HG03095 (cell line): Measurements from ENCODE around the gene TMEM43.

Source experiments
- ATAC-seq: cut with Tn5 transposase; IDR thresholded peaks from one replicate; pipeline ENCODE4 v1.9.1; 2021; ENCODE audit warnings: moderate library complexity; ENCODE audit not compliant: unreplicated experiment

Gene TMEM43

DNA sequence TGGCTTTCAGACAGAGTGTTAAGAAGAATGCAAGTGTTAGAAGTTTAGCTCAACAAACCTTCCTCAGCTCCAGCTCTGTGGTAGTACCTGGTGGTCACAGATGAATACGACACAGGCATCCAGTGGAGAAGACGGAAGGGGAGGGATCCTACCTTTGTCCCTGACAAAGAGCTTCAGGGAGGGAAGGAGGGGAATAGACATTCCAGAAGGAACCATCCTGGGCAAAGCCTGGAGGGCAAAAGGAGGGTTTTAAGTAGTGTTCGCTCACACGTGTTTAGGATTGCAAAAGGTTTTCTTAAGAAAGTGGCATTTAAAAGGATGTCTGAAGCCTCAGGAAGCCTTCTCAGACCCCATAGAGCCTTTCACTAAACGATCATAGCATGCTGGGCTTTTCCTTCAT lies 3.0 kb upstream of the TMEM43 start:
- no peak for ATAC-seq

DNA sequence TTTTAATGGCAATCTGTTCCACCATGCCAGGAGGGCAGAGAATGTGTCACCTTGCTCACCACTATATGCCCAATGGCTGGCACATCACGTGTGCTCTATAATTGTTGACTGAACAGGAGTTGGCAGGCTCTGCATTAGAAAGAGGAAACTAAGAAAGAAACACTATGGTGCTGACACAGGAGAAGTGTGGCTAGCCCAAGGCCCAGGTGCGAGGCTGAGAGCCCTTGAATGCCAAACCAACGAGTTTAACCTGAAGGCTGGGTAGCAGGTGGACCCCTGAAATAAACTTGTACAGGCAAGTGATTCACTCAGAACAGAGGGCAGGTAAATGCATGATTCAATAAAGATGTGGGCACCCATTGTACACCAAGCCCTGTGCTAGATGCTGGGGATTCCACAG lies 2.6 kb upstream of the TMEM43 start:
- ATAC-seq: no peak

DNA sequence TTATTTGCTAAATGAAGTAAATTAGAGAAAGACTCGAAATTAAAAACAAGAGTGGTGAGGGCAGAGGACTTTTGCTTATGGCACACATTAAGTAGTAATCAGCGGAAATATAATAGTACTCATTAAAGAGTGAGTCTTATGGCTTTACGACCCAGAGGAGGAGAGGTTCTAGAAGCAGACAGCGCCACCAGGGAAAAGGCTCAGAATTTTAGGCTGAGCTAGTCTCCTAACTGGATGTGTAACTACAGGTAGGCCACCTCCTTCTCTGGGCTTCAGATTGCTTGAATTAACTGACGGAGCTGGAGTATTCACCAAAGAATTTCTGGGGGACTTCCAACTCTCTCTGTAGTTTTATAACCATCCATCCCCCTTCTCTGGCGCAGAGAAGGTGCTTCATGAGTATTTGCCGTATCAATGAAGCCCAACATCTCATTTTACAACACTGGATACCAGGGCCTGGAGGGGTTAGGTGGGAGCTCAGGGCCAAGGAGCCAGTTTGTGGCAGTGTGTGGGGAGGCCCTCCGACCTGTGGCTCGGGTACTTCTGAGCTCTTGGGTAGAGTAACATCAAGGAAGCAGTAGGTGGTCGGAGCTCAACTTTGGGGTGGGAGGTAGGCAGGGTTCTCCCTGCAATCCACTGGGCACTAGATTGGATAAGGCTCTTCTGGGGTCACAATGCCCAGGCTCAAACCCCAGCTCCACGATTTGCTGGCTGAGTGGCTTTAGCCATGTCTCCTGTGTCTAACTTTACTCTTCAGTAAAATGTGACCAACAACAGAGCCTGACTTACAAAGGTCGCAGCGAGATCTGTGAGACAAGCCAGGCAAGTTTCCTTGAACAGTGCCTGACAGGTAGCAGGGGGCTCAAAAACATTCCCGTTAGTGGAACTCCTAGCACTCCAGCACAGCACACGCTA lies 1.3 kb upstream of the TMEM43 start:
- no peak for ATAC-seq

DNA sequence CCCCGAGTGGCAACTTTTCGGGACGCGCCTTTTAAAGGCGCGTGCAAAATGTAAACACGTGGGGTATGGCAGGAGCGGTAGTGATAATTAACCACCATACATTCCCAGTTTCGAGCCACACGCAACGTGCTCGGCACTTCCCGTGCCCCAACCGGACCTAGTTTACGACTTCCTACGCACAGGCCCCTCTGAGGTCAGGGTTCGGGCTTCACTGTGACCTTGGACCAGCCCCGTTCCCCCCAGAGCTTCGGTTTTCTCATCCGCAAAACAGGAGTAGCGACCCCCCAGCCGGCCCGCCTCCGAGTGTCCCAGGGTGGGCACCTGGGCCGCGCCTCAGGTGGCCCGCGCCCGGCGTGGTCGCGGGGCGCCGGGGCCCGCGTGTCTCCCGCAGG lies 633 bp upstream of the TMEM43 start:
- ATAC-seq: peak; percentile 34

DNA sequence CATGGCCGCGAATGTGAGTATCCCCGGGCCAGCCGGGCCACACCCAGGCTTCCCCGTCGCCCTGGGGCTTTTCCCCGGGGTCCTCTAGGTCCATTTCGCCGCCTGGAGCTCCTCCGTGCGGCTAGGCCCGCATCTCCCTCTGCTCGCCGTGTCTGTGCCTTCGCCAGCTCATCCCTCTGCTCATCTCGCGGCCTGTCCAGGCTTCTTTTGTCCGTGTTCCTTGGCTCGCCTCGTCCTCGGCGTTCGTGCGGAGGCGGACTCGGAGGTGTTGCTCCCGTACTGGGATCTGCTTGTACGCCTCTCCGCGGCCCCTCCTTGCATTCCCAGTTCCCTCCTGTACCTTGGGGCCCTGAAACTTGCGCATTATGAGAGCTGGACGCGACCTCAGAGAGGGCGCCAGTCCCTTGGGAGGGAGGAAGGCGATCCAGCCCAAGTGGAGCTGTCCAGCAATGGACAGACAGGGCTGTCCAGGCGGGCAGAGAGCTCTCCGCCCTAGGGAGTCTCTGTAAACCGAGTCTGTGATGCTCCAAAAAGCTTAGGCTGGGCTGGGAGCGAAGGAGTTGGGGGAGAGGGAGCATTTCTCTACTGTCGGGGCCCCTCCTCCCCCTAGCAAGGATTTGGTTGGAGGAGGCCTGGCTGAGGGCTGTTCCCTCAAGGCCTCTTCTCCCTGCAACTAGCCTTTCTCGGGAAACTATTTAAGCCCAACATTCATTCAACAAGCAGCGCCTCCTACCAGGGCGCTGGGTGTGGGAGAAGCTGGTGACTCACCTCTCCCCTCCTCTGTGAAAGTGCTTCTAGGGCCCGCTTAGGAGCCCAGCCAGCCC lies 553 bp downstream of the TMEM43 start:
- ATAC-seq: peak; percentile 34

DNA sequence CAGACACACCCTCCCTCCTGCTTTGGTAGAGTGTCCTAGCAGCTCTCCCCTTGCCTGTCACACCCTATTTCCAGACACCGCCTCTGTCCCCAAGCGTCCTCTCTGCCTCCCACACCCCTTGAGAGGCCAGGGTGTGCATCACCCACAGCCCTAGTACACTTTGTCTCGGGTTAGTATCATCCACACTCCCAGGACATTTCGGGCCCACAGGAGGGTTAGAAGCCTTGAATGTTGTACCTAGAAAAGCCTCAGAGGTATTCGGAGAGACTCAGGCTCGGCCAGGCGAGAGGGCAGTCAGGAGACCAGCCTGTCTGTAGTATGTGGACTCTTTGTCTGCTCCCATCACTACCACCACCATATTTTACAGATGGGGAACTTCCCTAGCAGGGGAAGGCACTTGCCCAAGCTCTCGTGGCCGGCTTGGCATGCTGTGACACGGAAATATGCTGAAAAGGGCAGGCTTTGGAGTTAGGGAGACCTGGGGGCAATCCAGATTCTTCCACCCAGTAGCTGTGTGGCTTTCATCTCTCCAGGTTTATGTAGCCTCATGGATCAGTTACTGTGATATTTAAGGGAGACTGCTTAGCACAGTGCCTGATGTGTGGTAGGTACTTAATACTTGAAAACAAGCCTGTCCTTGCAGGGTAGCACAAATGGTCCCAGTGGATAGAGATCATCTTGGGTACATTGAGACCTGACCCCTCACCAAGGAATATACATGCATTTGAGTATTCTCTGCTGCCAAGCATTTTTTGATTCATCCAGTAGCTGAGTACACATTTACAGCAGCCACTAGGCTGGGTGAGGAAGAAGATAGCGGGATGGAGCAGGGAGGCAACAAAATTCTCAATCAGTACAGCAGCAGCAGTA lies 1.4 kb downstream of the TMEM43 start:
- ATAC-seq: no peak

DNA sequence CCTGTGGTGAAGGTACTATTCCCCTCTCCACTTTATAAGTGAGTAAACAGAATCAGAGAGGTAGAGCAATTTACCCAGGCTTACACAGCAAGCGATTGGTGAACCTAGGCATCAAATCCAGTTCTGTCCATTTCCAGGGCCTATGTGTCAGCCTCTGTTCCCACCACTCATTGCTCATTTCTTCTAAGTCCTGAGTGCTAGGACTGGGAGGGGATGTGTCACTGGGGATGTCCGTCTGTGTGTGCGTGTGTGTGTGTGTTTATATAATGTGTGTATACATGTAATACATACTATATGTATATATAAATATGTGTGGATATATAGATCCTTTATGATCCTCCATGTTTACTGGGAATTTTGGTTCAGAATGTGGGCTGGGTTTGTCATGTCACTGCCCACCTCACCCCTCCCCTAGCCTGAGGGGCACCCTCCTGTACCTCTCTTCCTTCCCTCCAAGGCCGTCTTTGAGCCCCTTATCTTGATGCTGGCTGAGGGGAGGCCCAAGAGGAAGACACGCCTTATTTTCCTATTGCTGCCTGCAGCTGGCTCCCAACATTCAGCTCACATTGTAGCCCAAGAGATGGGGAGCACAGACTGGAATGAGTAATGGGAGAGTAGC lies 2.1 kb downstream of the TMEM43 start:
- no peak for ATAC-seq

DNA sequence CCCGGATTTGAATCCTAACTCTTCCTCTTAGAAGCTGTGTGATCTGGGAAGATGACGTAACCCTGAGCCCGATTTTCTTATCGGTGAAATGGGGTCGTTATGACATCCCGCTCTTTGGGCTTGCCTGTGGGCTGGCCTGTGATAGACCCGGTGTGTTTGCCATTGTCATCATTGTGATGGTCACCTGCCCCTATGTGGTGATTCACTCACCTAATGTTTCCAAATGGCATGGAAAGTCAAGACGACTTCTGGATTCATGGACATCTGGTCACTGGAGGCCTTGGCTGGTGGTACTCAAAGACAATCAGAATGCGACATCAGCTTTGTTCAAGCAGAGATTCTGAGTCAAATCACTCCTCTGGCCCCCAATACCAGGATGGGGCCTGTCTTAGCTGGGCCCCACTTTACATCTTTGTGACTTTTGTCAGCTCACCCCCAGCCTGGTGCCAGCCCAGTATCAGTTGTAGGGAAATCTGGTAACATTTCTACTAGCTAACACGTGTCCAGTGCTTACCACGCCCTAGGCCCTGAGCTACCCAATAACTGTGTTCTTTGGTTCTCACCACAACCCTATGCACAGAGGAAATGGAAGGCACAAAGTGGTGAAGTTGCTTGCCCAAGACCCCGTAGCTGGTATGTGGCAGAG lies 2.8 kb downstream of the TMEM43 start:
- no peak for ATAC-seq

DNA sequence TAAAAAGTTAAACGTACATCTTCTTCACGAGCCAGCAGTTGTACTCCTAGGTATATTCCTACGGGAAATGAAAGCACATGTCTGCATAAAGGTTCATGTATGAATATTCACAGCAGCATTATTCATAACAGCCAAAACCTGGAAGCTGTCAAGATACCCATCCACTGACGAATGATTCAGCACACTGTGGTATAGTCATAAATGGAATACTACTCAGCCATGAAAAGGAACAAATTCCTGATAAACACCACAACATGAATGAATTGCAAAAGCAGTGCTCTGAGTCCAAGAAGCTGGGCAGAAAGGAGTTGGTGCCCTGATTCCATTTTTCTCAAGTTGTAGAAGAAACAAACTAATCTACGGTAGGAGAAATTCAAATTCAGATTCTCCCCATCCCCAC lies 3.9 kb downstream of the TMEM43 start:
- ATAC-seq: no peak

DNA sequence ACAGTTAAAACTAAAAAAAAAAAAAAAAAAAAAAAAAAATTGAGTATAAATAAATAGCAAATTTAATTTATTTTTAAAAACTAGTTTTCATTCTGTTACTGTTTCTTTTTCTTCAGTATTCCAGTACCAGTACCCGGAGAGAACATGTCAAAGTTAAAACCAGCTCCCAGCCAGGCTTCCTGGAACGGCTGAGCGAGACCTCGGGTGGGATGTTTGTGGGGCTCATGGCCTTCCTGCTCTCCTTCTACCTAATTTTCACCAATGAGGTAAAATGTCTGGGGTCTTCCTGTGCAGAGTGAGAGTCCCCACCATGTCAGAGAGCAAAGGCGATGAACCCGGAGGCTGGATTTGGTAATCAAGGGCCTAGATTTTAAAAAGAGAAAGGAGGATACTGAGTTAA lies 4.4 kb downstream of the TMEM43 start:
- ATAC-seq: no peak

DNA sequence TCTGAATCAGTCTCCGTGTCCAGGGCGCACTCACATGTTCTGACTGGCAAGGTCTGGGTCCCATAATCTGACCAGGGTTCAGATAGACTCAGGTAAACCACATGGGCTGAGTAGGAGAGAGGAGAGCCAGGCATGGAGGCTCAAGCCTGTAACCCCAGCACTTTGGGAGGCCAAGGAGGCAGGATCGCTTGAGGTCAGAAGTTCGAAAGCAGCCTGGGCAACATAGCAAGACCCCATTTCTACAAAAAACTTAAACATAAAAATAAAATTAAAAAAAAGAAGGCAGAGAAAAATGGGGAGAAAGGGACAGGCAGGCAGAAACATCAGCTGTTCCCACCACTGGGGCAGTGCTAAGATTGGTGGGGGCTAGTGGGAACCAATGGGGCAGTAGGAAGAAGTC lies 5.4 kb downstream of the TMEM43 start:
- ATAC-seq: no peak

DNA sequence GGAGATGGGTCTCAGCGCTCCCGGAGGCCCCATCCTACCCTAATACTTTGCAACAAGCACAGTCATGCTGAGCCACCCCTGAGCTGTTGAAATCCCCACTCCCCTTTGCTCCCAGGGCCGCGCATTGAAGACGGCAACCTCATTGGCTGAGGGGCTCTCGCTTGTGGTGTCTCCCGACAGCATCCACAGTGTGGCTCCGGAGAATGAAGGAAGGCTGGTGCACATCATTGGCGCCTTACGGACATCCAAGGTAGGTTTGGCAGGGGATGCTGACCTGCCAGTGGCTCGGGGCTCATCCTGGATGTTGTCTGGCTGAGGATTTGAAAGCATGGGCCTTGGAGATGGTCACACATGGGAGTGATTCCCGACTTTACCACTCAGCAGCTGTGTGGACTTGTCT lies 5.9 kb downstream of the TMEM43 start:
- ATAC-seq: no peak

DNA sequence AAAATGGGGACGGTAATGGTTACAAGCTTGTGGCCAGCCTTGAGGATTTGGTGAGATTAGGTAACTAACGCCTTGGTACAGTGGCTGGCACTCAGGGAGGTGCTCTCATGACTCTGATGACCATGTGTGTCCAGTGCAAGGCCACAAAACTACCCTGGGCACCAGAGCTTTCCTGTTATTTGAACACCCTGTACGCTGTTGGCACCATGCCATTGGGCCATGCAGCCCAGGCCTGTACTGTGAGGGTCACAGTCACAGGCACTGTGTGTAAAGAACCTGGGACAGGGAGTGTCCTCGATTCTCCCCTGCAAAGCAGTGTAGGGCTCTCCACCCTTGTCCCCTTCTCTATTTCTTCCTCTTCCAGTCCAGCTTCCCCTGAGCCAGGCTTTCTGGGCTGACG lies 6.3 kb downstream of the TMEM43 start:
- ATAC-seq: no peak

DNA sequence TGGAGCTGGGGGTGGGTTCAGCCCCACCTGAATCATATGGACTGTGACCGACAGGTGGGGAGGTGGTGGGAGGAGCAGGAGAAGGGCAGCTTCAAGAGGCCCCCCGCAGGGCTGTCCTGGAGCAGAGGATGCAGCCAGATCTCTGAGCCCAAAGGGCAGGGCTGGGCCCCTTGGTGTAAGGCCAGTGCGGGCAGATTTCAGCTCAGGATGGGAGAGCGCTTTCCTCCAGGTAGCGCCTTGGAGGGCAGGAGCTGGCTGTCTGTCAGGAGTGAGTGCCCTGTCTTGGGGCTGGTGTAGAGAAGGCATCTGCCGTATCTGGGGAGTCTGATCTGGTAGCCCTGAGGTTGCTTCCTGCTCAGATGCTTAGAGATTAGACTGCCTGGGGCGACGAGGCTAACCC lies 7.3 kb downstream of the TMEM43 start:
- no peak for ATAC-seq

DNA sequence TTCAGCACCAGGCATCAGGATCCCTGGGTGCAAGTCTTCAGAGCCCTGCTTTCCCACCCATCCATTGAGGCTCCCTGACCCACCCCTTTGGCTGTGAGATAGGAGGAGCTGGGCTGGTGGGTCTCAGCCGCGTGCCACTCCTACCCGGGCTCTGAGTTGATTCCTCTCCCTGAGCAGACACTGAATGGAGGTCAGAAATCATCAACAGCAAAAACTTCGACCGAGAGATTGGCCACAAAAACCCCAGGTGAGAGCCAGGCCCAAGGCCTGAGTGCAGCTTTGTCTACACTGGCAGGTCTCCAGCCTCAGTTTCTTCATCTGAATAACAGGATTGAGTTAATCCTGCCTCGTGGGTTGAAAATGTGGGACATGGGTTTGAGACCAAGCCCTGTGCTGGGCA lies 7.8 kb downstream of the TMEM43 start:
- no peak for ATAC-seq

DNA sequence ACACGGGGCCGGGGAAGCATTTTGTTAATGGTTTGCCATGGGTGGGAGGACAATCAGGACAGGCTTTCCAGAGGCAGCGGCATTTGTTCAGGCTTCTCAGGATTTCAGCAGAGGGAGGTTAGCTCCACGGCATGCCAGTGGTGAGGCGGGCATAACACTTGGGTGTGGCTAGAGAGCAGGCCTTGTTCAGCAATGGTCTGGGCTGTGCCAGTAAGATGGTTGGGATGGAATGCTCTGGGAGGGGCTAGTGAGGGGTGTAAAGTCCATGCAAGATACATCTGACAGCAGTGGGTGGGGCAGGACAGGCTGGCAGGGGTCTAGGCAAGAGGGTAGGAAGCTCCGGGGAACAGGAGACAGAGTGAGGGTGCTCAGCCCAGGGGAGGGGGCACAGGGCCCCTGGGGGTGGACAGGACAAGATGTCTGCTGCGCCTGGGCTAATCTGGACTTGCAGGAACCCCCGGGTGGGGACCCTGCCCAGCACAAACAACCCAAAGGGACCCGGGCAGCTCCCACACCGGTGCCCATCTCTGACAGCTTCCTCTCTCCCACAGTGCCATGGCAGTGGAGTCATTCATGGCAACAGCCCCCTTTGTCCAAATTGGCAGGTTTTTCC lies 8.4 kb downstream of the TMEM43 start:
- no peak for ATAC-seq

DNA sequence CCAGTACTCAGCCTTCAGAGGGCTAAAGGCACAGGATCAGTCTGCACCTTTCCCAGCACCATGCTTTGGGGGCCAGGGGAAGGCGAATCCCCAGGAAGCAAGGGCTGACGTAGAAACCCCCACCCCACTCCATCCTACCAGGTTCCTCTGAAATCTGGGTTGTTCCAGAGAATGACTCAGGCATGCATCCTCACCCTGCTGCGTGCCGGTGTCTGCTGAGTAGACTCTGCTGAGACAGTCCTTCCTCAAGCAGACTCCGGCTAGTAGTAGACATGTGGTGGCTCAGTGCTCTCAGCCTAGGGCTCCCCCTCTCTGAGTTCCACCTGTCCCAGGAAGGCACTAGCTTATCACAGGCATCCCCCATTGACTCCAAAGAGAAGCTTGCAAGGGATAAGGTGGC lies 9.0 kb downstream of the TMEM43 start:
- ATAC-seq: no peak

DNA sequence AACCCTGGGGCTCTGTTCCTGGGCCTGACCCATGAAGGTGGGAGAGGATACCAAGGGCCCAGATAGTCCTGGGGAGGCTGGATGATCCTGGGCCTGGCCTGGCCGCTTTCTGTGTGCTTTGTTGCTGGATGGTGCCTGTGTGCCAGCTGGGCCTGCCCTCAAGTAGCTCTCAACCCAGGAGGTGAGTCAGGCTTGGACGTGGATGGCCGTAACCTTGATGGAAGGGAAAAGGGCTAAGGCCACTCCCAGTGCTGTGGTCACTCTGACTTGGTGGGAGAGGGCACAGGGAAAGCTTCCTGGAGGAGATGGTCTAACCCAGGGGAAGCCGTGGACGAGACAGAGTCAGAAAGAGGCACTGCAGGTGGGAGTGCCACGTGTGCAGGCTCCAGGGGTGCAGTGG lies 9.4 kb downstream of the TMEM43 start:
- no peak for ATAC-seq

DNA sequence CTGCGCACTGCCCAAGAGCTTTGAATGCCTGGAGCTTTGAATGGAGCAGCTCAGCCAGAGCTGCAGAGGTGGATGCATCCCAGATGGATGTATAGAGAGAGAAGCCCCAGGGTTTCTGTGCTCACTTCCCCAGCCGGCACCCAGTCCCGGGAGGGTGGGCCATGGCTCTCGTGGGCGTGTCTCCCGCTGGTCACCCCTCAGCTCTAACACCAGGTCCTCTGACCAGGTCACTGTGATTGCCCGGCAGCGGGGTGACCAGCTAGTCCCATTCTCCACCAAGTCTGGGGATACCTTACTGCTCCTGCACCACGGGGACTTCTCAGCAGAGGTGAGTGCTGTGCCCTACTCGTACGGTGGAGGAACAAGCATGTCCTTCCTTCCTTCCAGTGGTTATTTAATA lies 10.7 kb downstream of the TMEM43 start:
- ATAC-seq: no peak

DNA sequence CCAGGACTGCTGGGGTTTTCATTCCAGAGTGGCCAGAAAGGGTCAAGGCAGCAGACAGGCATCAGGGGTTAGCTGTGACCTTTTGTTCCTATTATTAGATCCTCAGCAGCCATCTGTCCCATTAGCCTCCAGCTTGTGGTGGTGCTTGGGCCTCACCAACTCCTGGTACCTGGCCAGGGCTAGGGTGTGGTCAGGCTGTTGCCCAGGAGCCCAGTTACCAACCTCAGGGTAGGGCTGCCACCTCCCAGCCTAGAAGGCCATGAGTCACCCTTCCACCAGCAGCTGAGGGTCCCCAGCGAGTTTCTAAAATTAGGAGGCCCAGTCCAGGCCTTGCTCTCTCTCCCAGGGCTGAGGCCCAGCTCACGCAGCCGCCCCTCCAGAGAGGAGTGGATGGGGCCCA lies 12.2 kb downstream of the TMEM43 start:
- ATAC-seq: no peak
